ENCODE measurements around the gene MYD88.
"Not testable (repeated sequence)": the region's sequence is repeated elsewhere in the genome, so short reads cannot be mapped to it uniquely, and the experiment has no call there.

The MYD88 gene

DNA sequence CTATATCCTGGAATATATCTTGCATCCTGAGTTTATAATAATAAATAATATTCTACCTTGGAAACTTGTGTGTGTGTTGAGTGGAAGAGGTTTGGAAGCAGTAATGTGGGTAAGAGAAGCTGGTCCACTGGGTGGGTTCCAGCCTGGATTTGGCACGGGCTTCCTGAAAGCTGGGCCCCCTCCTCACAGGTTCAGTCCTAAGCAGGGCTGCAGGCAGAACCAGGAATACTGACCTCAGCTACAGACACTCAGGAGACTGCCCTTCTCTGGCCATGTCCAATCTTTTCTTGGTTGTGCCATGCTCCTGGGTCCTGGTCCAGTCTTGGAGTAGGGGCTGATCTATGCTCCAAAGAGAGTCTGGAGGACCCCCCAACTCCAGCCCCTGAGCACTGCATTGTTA lies 4.5 kb downstream of the MYD88 start:
- DNase-seq (ENCODE audit: low spot score), result no peak

DNA sequence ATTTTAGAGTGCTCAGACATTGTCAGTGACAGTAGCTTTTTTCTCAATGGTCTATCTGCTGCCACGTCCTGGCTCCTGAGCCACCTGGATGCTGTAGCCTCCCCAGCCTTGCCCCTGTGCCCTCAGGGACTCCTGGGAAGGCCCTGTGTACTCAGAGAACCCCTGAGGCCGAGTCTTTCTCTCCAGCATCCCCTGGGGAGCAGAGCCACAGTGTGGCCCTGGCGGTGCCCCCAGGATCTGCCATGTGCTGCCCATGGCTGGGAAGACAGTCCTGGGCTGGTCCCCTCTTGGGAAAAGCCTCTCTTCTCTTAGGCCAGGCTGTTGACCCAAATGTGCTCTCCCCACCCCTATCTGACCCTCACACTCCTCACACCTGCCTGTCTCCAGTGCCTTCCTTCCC lies 5.0 kb downstream of the MYD88 start:
- no peak for DNase-seq (ENCODE audit: low spot score)

DNA sequence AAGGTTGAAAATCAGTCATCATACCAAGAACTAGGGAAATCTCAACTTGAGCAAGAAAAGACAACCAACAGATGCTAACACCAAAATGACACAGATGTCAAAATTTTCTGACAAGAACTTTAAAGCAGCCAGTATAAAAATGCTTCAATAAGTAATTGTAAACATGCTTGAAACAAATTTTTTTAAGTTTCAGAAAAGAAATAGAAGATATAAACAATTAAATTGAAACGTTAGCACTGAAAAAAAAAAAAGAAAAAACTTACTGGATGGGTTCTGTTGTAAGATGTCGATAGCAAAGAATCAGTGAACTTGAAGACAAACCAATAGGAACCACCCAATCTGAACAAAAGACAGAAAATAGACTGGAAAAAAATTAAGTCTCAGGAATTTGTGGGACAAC lies 8.0 kb downstream of the MYD88 start:
- DNase-seq (ENCODE audit: low spot score), result no peak

DNA sequence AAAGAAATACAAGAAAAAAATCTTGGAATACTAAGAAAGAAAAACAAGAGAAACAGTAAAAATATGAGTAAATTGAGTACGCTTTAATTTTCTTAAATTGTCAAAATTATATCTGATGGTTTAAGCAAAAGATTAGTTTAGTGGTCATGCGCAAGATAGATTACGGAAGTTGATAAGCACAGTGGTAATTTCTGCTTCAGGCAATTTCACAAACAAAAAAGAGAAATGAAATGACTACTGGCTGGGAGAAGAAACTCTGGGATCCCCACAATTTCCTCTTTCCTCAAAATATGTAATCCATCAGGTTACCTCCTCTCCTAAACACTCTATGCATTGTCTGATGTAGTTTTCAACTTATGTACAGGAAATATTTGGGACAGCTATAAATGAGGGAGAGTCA lies 9.0 kb downstream of the MYD88 start:
- no peak for DNase-seq (ENCODE audit: low spot score)

DNA sequence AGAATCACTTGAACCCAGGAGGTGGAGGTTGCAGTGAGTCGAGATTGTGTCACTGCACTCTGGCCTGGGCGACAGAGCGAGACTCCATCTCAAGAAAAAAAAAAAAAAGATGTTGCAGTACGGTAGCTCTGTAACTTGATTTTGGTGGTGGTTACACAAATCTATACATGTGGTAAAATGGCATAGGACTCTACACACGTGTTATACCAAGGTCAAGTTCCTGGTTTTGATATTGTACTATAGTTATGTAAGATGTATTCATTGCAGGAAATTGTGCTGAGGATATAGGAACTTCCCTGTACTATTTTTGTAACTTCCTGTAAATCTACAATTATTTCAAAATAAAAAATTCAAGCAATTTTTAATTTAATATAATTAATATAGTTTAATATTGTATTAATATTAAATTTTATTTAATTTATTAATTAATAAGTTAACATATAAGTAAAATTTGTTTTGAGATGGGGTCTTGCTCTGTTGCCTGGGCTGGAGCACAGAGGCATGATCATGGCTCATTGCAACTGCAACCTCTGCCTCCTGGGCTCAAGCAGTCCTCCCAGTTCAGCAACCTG lies 9.9 kb downstream of the MYD88 start:
- DNase-seq (ENCODE audit: low spot score), result no peak

DNA sequence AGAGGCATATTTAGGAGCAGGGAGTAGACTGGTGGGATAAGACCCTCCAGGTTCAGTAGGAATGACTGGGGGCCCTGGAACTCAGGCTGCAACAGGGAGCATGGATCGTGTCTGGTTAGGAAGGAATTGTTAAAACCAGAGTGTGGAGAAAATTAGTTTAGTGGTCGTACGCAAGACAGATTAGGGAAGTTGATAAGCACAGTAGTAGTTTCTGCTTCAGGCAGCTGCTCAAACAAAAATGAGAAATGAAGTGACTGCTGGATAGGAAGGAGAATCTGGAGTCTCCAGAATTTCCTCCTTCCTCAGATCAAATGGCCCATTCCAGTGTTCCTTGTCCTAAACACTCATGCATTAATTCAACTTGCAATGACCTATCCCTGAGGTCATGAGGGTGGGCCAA lies 11.2 kb downstream of the MYD88 start:
- DNase-seq (ENCODE audit: low spot score), result no peak

DNA sequence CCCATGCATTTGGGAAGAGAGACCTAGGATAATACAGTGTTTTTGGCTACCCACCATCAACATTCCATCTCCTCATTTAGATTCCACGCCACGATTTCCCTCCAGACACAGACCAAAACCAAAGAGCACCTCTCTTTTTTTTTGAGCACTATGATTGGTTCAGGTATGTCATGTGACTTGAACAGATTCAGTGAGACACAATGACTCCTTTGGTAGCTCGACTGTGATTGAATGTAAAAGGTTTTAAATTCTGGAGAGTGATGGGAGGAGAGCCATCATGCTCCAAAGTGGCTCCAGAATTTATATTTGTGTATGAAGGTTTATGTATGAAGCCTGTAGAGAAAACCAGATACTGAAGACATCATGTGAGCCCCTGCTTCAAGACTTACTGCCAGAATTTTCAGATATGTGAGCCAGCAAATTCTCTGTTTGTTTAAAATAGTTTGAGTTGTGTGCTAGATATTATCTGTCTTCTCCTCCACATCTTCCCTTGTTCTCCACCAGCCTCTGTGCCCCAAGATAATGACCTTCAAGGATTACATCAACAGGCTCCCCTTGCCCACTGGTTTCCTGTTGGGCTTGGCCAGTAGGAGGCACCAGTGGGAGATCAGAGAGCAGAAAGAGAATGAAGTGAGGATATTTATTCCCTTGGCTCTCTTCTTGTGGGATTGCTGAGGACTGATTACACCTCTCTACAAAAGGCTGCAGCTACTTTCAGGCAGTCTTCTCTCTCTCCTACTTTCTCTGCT lies 12.5 kb downstream of the MYD88 start:
- no peak for DNase-seq (ENCODE audit: low spot score)

DNA sequence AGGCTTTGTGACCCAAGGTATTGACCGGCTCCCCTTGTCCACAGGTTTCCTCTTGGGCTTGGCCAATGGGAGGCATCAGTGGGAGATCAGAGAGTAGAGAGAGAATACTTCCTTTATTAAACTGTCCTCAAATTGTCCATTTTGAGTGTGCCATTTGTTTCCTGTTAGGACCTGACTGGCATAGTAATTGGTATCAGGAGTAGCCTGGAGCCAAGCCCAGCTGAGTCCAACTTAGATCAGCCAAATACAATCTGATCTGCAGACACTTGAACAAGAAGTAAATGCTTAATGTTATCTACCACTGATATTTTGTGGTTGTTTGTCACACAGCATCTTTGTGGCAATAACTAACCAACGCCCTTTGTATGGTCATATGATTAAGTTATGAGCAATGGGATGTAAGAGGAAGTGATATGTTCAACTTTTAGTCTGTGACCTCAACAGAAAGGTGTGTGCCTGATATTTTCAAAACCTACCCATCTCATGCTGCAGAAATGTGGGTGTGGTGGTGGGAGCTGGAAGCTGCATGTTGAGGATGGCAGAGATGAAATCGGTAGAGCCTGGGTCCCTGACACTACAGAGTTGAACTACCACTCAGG lies 13.3 kb downstream of the MYD88 start:
- no peak for DNase-seq (ENCODE audit: low spot score)

DNA sequence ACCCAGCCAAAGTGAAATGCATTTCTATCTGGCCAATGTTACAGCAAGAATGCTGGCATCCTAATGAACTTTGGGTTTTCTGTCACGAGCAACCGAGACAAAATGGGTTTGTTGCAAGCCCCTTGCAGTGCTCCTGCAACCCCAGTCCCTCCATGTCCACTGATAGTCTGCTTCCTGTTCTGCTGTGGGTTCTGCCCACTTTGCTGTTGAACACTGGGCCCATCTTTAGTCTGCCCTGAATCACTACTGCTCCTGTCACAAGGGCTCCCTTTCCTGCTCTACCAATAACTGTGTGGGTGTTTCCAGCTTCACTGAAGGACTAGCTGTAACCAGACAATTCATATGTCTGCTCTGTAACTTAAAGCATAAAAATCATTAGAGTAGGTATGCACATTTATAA lies 14.1 kb downstream of the MYD88 start:
- DNase-seq (ENCODE audit: low spot score), result no peak

DNA sequence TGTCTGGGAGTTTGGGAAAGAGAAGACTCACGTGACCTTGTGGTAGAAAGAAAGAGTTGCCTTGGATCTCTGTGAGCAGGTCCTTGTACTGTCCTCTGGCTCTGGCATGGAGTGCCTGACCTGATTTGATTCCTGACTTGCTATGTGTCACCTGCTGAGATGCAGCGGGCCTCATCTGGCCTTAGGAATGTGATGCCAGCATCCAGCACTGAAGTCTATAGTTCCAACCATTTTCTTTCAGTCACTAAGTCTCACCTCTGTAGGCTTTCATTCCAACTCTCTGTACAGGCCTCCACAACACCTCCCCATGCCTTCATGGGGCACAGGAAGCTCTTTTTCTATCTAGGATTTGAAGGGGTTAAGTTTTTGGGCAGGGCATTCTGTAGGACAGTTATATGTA lies 14.8 kb downstream of the MYD88 start:
- DNase-seq (ENCODE audit: low spot score), result no peak

DNA sequence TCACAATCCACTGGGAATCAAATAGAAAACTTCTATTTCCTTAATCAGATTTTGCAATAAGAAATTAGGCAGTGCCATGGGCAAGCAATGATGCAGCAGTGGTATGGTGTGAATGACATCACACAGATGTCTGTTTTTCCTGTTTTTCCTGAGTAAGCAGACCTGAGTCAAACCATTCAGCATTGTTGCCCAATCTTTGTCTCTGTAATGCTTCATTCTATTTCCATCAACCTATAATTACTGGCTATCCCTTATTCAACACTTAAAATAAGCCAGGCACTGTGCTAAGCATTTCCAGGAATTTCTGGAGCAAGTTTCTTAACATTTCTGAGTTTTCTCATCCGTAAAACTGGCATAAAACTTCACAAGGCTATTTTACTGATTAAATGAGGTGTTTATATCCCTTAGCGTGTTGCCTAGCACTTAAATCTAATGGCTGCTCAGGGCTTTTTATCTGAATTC lies 15.6 kb downstream of the MYD88 start:
- DNase-seq (ENCODE audit: low spot score), result no peak

DNA sequence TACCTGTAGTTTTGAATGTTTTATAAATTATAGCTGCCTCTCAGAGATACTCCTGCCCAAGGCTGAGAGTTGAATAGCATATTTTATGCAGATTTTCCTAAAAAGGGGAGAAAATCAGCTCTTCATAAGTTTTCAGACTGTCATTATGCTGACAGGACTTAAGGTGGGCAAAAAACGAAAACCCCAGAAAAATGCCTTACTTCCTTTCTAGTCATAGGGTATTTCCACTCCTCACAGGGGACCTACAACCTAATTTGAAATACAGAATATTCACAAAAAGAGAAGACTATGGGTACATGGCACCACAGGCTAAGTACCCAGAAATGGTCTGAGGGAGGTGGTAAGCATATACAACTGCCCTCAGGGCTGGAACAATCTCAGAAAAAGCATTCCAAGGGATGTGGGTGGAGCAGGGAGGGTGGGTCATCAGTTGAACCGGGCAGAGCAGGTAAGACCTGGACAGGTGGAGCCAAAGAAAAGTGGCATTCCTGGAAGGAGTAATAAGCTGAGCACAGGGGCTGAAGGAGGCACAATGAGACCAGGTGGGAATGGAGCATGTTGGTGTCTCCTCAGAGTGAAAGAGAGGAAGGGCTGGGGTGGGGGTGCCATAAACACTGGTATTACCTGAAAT lies 16.3 kb downstream of the MYD88 start:
- no peak for DNase-seq (ENCODE audit: low spot score)

DNA sequence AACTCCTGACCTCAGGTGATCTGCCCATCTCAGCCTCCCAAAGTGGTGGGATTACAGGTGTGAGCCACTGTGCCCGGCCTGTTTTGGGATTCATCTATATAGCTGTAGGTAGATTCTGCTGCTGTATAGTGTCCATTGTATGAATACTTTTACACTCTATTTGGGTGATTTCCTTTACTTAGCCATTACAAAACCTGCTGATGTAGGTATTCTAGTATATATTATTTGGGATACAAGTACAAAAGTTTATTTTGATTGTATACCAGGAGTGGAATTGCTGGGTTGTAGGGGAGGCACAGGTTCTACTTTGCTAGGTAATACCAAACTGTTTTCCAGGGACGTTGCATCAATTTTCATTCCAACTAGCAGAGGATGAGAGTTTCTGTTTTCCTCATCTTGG lies 17.4 kb downstream of the MYD88 start:
- DNase-seq (ENCODE audit: low spot score), result no peak

DNA sequence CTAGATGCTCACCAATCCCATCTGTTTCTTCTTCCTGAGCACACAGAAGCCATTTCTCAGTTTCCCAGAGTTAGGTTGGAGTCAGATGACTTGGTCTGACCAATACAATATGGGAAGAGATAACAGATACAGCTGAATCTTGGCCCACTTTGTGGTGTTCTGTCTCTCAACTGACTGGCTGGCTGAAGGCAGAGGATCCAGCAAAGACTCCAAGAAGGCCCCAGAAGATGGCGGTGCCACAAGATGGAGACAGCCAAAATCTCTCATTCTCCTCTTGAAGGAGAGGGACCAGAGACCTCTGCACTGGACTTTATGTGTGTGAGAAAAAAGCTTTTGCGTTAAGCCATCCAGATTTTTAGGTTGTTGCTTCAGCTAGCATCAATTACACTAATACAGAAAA lies 18.7 kb downstream of the MYD88 start:
- no peak for DNase-seq (ENCODE audit: low spot score)

DNA sequence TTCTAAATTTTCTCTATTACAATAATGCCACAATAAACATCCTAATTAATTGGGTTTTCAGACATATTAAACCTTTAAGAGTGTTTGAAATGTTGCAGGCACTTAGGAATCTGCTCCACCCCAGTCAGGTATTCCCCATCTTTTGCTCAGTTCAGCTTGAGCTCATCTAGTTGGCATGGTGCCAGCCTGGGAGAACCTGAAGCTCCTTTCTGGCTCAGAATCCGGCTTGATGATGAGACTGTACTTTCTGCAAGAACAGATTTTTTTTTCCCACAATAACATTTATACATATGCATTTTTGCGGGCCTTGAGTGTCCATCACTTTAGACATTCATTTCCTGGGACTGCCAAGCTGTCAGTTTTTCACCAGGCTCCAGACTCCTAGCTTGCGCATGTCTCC lies 19.1 kb downstream of the MYD88 start:
- DNase-seq (ENCODE audit: low spot score), result no peak

DNA sequence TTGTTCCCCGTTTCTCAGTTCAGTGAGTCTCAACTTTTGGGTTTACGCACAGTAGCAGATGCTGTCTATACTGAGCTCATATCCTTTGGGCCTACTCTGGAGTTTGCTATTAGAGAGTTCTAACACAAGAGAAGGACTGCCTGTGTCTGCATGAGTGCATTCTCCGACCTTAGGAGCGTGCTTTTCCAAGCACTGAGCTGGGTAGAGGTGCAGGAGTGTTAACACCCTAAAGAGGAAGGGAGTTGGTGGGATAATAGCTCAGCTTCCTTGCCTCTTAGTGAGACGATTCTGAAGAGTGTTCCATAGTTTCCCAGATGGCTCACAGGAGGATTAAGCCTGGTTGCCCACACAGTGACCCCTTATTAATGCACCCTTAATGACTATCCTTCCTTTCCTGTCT lies 20.0 kb downstream of the MYD88 start:
- no peak for DNase-seq (ENCODE audit: low spot score)

DNA sequence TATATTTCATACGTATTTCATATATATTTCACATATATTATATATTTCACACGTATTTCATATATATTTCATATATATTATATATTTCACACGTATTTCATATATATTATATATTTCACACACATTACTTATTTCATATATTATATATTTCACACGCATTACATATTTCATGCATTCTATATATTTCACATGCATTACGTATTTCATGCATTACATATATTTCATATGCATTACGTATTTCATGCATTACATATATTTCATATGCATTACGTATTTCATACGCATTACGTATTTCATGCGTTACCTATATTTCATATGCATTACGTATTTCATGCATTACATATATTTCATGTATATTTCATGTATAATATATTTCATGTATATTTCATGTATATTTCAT lies 22.2 kb downstream of the MYD88 start:
- DNase-seq (ENCODE audit: low spot score), result not testable (repeated sequence)

DNA sequence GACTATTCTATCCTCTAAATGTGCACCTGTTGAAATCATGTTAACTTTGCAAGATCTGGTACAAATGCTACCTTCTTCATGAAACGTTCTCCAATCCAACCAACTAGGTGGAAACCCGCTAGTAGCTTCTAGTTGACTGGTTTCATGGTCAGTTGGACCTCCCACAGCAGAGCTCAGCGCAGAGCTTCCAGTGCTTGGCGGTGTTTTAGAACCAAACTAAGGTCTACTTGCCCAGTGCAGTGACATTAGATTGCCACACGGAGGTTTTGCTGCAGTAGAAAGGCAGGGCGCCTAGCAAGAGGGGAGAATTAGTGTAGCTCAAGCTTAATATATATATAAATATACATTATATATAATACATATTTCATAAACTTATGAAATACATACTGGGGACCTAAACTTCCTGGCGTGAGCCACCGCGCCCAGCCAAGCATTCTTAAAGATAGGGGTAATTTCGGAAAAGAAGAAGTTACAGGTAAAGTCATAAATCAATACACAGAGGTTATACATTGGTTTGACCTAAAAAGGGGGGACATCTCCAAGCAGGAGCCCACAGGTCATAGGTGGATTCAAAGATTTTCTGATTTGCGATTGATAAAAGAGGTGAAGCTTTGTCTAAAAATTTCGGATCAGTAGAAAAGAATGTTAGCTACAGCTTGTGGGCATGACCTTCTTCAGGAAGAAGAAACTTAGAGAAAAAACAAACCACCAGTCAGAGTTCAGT lies 24.8 kb downstream of the MYD88 start:
- DNase-seq (ENCODE audit: low spot score), result no peak

DNA sequence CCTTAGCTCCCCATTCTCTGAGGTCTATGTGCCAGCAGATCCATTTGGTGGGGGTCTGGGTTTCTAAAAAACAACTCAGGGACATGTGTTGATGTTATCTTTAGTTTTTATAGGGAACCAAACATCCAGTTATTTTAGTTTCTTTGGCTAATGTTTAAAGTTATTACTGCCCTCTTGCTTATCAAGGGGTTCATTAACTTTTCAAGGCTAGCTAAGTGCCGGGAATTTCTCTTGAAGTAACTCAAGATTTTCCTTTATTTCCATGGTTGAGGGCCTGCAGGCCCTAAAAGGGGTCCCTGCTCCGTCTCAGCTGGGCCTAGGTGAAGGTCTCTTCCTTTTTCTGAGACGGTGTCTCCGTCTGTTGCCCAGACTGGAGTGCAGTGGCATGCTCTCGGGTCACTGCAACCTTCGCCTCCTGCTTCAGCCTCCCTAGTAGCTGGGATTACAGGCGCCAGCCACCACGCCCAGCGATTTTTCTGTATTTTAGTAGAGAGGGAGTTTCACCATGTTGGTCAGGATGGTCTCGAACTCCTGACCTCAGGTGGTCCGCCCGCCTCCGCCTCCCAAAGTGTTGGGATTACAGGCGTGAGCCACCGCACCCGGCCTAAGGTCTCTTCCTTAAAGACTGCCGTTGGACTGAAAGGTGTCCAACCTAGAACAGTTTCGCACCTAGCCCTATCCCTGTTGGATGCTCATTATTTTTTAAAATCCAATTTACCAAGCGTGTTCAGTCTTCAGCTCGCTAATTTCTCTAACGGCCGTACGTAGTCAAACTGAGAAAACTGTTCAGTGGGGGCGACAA lies 25.6 kb downstream of the MYD88 start:
- no peak for DNase-seq (ENCODE audit: low spot score)

DNA sequence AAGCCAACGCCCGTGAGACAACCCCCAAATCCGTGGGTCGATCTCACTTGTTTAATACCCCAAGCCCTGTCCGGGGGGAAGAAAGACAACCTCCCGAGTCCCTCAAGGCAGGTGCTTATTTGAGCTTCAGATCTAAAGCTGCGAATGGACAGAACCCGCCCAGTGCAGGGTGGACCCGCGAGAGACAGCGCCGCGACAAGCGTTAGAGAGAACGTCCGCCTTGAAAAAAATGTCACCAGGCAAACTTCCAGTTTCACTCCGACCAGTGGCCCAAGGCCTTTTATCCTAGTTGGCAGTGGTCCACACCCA lies 26.1 kb downstream of the MYD88 start:
- no peak for DNase-seq (ENCODE audit: low spot score)

DNA sequence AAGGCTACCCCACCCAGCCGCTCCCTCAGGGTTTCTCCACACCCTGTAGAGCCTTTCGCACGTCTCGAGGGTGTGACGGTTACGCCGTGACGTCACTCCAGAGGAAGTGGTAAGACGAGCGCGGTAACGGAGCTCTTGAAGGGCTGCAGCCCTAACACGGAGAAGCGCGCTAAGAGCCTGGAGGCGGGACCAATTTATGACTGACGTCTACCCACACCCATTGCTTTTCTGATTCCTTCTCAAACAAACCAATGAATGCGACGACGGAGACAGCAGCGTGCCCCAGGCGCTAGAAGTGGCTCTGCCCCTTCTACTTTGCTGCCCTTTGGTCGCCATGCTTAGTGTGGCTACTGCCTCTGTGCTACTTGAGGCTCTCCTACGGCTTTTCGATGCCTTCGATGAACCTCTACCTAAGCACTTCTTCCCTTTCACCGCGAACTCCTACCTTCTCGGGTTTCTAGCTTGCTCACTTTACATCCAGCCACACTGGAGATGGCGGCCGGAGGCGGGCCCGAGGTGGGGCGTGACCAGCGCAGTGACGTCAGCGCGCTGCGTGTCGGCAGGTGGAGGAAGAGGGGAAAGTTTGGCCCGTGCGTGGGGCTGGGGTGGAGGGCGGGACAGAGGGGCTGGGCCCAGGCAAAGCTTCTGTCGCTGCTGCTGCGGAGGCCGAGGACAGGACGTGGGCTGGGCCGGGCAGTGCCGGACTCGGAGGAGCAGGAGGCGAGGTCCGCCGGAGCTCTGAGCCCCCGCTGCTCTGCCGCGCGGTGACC lies 26.7 kb downstream of the MYD88 start, which contains the start of gene OXSR1:
Gene OXSR1, plus strand, starts transcription at position 586 of the 770 bp plus-strand sequence. CDS start 340 bp downstream, outside the sequence.
- peak; percentile 95 for DNase-seq (ENCODE audit: low spot score)

Measured in HuH-7.5 (cell line).